HG02938 (cell line): Measurements from ENCODE around the gene CDS1.
"Not testable (repeated sequence)": the region's sequence is repeated elsewhere in the genome, so short reads cannot be mapped to it uniquely, and the experiment has no call there.

Experiments used
- ATAC-seq: cut with Tn5 transposase; IDR thresholded peaks from one replicate; pipeline ENCODE4 v1.9.1; 2021; ENCODE audit warnings: mild to moderate bottlenecking, moderate library complexity; ENCODE audit not compliant: unreplicated experiment

CDS1 gene

GRCh38 chr4:84669201-84669600, 86.3 kb downstream of the CDS1 start:
- ATAC-seq, result no peak

DNA sequence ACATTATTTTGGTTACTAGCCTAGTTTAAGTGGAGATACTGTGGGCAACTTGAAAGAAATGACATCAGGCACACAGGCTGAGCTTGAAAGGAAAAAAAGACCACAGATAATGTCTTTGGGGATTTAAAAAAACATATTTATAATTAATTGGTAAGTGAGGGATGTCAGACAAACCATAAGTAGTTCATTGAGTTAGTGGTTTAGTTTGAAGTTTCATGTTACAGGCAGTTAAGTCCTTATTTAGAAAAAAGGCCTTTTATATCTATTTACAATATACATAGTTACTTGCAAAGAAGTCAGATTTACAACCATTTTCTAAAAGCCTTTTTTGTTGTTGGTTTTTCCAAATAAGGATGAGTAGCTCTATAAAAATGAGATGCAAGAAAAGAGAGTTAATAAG, 89.2 kb downstream of the CDS1 start:
- no peak for ATAC-seq

- ATAC-seq, result no peak
These were observed 90.7 kb downstream of the CDS1 start for GRCh38 chr4:84673475-84674240.

- ATAC-seq, result no peak
These were observed 94.2 kb downstream of the CDS1 start for GRCh38 chr4:84677093-84677492.

- ATAC-seq, result no peak
These were observed 95.1 kb downstream of the CDS1 start for GRCh38 chr4:84677995-84678394.

GRCh38 chr4:84678976-84679744, 96.2 kb downstream of the CDS1 start:
- no peak for ATAC-seq

- no peak for ATAC-seq
These were observed 98.0 kb downstream of the CDS1 start for GRCh38 chr4:84680956-84681355.

DNA sequence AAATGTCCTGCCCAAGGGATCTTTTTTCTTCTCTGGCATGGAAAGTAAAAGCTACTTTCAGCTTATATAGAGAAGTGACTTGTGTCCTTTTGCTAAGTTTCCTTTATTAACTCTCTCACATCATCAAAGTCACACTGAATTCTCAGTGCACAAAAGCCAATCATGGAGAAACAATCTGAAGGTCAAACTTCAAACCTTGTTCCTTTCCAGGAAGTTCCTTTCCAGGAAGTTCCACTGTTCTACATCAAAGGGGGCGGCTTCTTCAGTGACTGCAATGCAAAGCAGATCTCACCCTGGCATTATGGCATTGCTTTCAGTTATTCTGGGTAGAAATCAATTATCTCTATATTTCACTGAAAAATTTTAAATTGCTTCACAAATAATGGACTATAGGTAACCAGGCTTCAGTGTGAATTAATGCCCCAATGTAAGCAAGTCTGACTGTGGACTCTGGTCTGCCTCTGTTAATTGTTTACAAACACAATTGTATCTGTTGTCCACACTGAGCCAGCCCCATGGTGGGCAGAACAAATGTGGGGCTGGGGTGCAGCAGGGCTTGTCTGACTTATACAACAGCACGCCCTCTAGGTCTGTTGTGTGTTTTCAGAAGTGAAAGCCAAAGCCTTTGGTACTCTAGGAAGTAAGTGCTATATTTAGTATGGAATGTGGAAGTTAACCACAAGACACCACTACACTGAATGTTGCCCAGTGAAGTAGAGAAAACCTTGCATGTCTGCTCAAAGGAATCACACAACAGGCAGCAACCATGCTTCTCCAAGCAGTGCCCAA, 98.8 kb downstream of the CDS1 start:
- ATAC-seq, result no peak

DNA sequence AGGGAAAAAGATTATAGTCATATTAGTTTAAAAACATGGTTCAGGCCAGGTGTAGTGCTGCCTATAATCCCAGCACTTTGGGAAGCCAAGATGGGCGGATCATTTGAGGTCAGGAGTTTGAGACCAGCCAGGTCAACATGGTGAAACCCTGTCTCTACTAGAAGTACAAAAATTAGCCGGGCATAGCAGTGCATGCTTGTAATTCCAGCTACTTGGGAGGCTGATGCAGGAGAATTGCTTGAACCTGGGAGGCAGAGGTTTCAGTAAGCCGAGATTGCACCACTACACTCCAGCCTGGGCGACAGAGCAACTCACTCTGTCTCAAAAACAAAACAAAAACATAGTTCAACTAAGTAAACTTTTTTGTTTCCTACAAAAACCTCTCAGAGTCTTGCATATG, 99.7 kb downstream of the CDS1 start:
- not testable (repeated sequence) for ATAC-seq

GRCh38 chr4:84683064-84683850, 100.3 kb downstream of the CDS1 start:
- ATAC-seq, result no peak

DNA sequence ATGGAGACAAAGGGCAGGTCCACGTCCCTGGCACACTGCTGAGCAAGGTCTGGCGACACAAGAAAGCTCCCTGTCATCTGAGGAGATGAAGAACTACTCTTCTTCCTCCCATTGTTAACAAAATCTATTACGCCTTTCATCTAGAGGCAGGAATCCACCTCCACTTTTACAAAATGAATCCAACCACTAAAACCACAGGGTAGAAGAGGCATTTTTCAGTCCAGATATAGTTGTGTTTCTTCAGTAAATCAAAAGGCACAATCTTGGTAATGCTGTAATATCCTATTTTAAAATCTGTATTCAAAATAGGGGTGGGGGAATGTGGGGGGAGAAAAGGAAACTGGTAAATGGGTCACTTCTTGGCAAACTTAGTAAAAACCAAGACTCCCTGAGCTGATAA, 101.4 kb downstream of the CDS1 start:
- no peak for ATAC-seq

GRCh38 chr4:84685105-84685504, 102.2 kb downstream of the CDS1 start:
- ATAC-seq, result no peak

- ATAC-seq, result no peak
These were observed 105.7 kb downstream of the CDS1 start for GRCh38 chr4:84688605-84689004.

DNA sequence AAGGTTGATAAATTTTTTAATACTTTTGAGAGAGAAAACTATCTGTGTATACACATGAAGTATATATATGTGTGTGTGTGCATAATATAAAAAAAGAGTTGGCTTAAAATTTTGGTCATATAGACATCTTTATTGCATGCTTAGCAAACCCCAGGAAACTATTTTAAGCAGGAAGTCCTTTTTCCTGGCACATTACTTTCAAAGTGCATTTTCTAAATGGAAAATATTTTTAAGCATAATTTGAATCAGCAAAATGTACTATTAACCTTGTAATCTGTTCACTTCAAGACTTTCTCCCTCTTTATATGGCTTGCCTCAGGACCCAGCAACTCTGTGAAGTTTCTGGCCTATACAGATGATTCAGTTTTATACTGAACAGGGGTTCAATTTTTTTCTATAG, 106.3 kb downstream of the CDS1 start:
- no peak for ATAC-seq

DNA sequence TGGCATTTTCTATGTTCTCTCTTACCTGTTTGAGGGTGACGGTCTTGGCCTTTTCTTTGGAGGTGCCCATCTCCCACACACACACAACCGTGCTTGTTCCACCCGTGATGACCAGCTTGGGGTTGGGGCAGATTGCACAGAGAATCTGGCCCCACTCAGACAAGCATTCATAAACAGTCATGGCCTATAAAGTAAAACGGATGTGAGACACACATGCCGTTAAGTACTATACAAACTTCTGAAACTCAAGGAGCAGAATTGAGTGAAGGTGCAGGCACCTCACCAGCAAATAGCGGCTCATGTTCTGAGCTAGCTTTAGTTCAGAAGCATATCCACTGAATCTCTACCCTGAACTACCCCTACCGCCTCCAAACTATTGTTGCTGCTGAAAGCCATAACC, 107.6 kb downstream of the CDS1 start:
- ATAC-seq, result no peak

- ATAC-seq, result no peak
These were observed 108.3 kb downstream of the CDS1 start for GRCh38 chr4:84691170-84691691.

- ATAC-seq, result no peak
These were observed 108.9 kb downstream of the CDS1 start for GRCh38 chr4:84691800-84692199.

DNA sequence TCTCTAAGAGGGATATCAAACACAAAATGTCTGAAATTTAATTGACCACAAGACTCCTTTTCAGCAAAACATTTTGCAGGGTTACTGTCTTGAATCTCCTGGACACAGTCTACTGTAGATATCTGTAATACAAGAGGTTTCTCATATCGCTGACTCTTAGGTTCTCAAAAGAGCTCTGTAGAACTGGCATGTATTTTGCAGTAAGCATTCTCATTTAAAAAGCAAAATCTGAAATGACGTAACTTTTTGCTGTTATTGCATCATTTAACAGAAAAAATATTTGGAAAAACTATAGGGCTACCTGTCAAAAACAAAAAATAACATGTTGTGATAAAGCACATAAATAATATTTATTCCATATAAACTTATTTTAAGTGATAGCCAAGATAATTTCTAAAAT, 114.2 kb downstream of the CDS1 start:
- ATAC-seq, result no peak

DNA sequence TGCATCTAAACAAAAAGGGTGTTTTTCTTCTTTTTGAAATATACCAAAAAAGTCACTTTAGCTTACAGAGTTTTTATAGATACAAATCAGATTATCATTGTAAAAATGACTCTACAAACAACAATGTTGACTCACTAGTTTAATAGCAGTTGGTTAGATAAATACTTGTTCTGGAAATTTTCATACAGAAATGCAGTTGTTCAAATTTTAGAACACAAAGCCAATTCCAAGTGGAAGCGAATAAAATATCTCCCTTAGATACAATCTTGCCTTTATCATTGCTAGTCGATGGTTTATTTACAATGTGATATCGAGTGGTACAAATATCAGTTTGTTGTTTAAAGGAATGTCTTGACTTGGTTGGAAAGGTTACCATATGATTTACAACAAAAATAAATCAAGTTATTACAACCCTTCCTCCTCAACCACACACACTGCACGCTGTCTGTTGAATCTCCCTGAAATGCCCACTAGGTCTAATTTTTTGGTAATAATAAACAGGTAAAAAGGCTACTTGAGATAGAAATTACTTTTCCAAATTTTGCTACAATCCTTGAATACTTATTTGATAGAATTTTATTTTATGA, 114.8 kb downstream of the CDS1 start:
- ATAC-seq, result no peak

GRCh38 chr4:84699001-84699671, 116.2 kb downstream of the CDS1 start:
- no peak for ATAC-seq
